Memory B cell (primary cell): Measurements from ENCODE around the gene MTRF1.

Source experiments
- ATAC-seq: fragments of 150-1000 bp; cut with Tn5 transposase; 2 replicates; pipeline ENCODE4 v1.10.0; 2021; ENCODE audit warnings: low read depth, mild to moderate bottlenecking, moderate library complexity
- DNase-seq, 2 donors: peaks; one replicate each; pipeline ENCODE4 v3.0.0; 2022; ENCODE audit warnings: low spot score in 2 of 2
- H3K27ac Mint-ChIP-seq: one replicate; pipeline ENCODE4 v1.8.0; 2022; ENCODE audit warnings: mild to moderate bottlenecking, moderate library complexity, mixed read lengths
- H3K27me3 Mint-ChIP-seq: one replicate; pipeline ENCODE4 v1.8.0; 2022; ENCODE audit warnings: mixed read lengths
- H3K36me3 Mint-ChIP-seq: one replicate; pipeline ENCODE4 v1.8.0; 2022; ENCODE audit warnings: mild to moderate bottlenecking, mixed read lengths
- H3K4me1 Mint-ChIP-seq: one replicate; pipeline ENCODE4 v1.8.0; 2022; ENCODE audit warnings: mixed read lengths
- H3K4me3 Mint-ChIP-seq: one replicate; pipeline ENCODE4 v1.8.0; 2022; ENCODE audit warnings: mild to moderate bottlenecking, moderate library complexity, mixed read lengths
- H3K9me3 Mint-ChIP-seq: one replicate; pipeline ENCODE4 v1.8.0; 2022; ENCODE audit warnings: mixed read lengths

MTRF1 gene

GRCh38 chr13:41222259-41222852, 41.0 kb downstream of the MTRF1 start:
- peaks cover 18% of the 10 kb centered on the region for H3K36me3 Mint-ChIP-seq
- H3K4me1 Mint-ChIP-seq: peaks cover 5% of the 10 kb centered on the region

GRCh38 chr13:41220401-41220800, 43.0 kb downstream of the MTRF1 start:
- peaks cover 19% of the 10 kb centered on the region for H3K36me3 Mint-ChIP-seq
- H3K27me3 Mint-ChIP-seq: no peaks in the 10 kb centered on the region
- H3K4me3 Mint-ChIP-seq: no peak overlapping the region
- no peaks in the 10 kb centered on the region for H3K9me3 Mint-ChIP-seq
- no peak overlapping the region for H3K27ac Mint-ChIP-seq
- H3K4me1 Mint-ChIP-seq: peaks cover 5% of the 10 kb centered on the region
- ATAC-seq (no peak), DNase-seq (no peak)

More at GRCh38 chr13:41222259-41222852, 41.0 kb downstream of the MTRF1 start:
- Mint-ChIP-seq H3K27me3 (no peaks in the 10 kb centered on the region), H3K9me3 (no peaks in the 10 kb centered on the region), H3K27ac (no peak overlapping the region), H3K4me3 (no peak overlapping the region)
- ATAC-seq (peak; percentile 92), DNase-seq (peak; percentile 62 to 64)

DNA sequence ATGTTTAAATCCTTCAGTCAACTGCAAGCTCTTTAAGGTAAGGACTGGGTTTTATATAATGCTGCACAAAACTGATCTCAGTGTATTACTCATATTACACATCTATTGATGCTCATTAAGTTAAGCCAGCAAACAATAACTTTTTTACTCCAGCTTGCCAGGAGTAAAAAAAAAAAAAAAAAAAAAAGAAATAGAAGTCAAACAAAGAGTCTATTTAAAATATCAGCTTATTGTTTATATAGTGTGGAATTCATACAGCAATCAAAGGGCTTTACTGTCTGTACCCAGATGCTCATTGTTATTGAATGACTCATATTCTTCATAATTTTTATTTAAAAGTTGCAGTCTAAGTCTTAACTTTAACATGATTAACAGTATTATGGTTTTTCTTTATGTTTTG, 47.2 kb downstream of the MTRF1 start:
- no peak overlapping the region for H3K27ac Mint-ChIP-seq
- H3K9me3 Mint-ChIP-seq: peaks cover 4% of the 10 kb centered on the region
- H3K4me3 Mint-ChIP-seq: no peak overlapping the region
- H3K27me3 Mint-ChIP-seq: no peaks in the 10 kb centered on the region
- H3K36me3 Mint-ChIP-seq: peaks cover 17% of the 10 kb centered on the region
- DNase-seq (no peak), ATAC-seq (no peak)
- no peaks in the 10 kb centered on the region for H3K4me1 Mint-ChIP-seq

GRCh38 chr13:41213919-41214318, 49.5 kb downstream of the MTRF1 start:
- Mint-ChIP-seq H3K36me3 (peaks cover 12% of the 10 kb centered on the region), H3K4me1 (no peaks in the 10 kb centered on the region), H3K9me3 (peaks cover 7% of the 10 kb centered on the region), H3K4me3 (no peak overlapping the region), H3K27ac (no peak overlapping the region), H3K27me3 (no peaks in the 10 kb centered on the region)
- DNase-seq (no peak), ATAC-seq (no peak)

- Mint-ChIP-seq H3K9me3 (peaks cover 7% of the 10 kb centered on the region), H3K4me3 (no peak overlapping the region), H3K36me3 (peaks cover 12% of the 10 kb centered on the region), H3K4me1 (no peaks in the 10 kb centered on the region), H3K27me3 (no peaks in the 10 kb centered on the region), H3K27ac (no peak overlapping the region)
- ATAC-seq (no peak), DNase-seq (no peak)
Observed at GRCh38 chr13:41213316-41213715, 50.1 kb downstream of the MTRF1 start.

DNA sequence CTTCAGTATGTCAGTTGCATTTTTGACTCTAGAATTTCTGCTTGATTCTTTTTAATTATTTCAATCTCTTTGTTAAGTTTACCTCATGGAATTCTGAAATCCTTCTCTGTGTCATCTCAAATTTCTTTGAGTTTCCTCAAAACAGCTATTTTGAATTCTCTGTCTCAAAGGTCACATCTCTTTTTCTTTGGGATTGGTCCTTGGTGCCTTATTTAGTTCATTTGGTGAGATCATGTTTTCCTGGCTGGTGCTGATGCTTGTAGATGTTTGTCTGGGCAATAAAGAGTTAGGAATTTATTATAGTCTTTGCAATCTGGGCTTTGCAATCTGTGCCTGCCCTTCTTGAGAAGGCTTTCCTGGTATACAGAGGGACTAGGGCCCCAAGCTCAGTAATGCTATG, 50.5 kb downstream of the MTRF1 start:
- Mint-ChIP-seq H3K27ac (no peak overlapping the region), H3K4me1 (no peaks in the 10 kb centered on the region), H3K4me3 (no peak overlapping the region), H3K9me3 (peaks cover 7% of the 10 kb centered on the region), H3K27me3 (no peaks in the 10 kb centered on the region), H3K36me3 (peaks cover 12% of the 10 kb centered on the region)
- no peak for DNase-seq
- ATAC-seq: no peak

DNA sequence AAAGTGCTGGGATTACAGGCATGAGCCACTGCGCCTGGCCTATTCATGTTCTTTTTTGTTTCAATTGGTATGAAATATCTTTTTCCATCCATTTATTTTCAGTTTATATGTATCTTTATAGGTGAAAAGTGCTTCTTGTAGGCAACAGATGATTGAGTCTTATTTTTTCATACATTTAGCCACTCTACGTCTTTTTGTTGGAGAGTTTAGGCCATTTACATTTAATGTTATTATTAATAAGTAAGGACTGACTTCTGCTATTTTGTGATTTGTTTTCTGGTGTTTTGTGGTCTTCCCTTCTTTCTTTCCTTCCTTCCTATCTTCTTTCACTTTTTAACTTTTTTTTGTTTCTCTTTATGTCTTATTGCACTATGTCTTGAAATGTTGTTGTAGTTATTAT, 52.3 kb downstream of the MTRF1 start:
- Mint-ChIP-seq H3K36me3 (peaks cover 8% of the 10 kb centered on the region), H3K27me3 (no peaks in the 10 kb centered on the region), H3K9me3 (peaks cover 10% of the 10 kb centered on the region), H3K4me1 (no peaks in the 10 kb centered on the region), H3K27ac (no peak overlapping the region), H3K4me3 (no peak overlapping the region)
- DNase-seq (no peak), ATAC-seq (no peak)

DNA sequence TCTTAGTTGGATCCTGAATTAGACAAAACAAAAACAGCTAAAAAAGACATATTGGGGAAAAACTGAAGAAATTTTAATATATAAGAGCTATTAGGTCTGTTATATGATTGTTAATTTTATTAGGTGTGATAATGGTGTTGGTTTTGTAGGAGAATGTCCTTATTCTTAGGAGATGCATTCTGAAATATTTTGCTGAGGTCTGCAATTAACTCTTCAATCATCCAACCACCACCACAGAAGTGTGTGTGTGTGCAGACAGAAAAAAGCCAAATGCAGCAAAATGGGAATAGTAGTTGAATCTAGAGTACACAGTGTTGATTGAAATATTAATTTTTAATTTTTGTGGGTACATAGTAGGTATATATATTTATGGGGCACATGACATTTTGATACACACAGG, 56.9 kb downstream of the MTRF1 start:
- Mint-ChIP-seq H3K36me3 (peaks cover 2% of the 10 kb centered on the region), H3K27ac (no peak overlapping the region), H3K9me3 (peaks cover 8% of the 10 kb centered on the region), H3K27me3 (no peaks in the 10 kb centered on the region), H3K4me3 (no peak overlapping the region), H3K4me1 (no peaks in the 10 kb centered on the region)
- DNase-seq (no peak), ATAC-seq (no peak)

GRCh38 chr13:41203810-41204209, 59.6 kb downstream of the MTRF1 start:
- ATAC-seq (no peak), DNase-seq (no peak)
- H3K36me3 Mint-ChIP-seq: no peaks in the 10 kb centered on the region
- no peak overlapping the region for H3K27ac Mint-ChIP-seq
- no peaks in the 10 kb centered on the region for H3K27me3 Mint-ChIP-seq
- no peak overlapping the region for H3K4me3 Mint-ChIP-seq
- peaks cover 3% of the 10 kb centered on the region for H3K9me3 Mint-ChIP-seq
- peaks cover 19% of the 10 kb centered on the region for H3K4me1 Mint-ChIP-seq

- Mint-ChIP-seq H3K9me3 (no peaks in the 10 kb centered on the region), H3K36me3 (no peaks in the 10 kb centered on the region), H3K4me3 (no peak overlapping the region), H3K27ac (peak overlapping the region; percentile 94), H3K4me1 (peaks cover 26% of the 10 kb centered on the region), H3K27me3 (no peaks in the 10 kb centered on the region)
- ATAC-seq (no peak), DNase-seq (no peak)
Observed at GRCh38 chr13:41200126-41200525, 63.2 kb downstream of the MTRF1 start.

- ATAC-seq (peak; percentile 95), DNase-seq (peak; percentile 22 to 60)
- Mint-ChIP-seq H3K4me1 (peaks cover 27% of the 10 kb centered on the region), H3K9me3 (no peaks in the 10 kb centered on the region), H3K36me3 (no peaks in the 10 kb centered on the region), H3K4me3 (peak overlapping the region; percentile 22), H3K27ac (peak overlapping the region; percentile 94), H3K27me3 (no peaks in the 10 kb centered on the region)
Observed at GRCh38 chr13:41199526-41199925, 63.9 kb downstream of the MTRF1 start.

DNA sequence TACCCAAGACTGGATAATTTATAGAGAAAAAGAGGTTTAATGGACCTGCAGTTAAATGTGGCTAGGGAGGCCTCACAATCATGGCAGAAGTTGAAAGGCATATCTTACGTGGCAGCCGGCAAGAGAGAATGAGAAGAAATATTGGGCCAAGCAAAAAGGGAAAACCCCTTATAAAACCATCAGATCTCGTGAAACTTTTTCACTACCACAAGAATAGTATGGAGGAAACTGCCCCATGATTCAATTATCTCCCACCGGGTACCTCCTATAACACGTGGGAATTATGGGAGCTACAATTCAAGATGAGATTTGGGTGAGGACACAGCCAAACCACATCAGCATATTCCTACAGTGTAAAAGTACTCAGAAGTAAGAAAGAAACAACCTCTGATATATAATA, 64.3 kb downstream of the MTRF1 start:
- H3K27ac Mint-ChIP-seq: peak overlapping the region; percentile 94
- H3K9me3 Mint-ChIP-seq: no peaks in the 10 kb centered on the region
- H3K27me3 Mint-ChIP-seq: no peaks in the 10 kb centered on the region
- peak overlapping the region; percentile 3 for H3K4me3 Mint-ChIP-seq
- DNase-seq (peak; percentile 25 to 34), ATAC-seq (peak; percentile 43)
- peaks cover 29% of the 10 kb centered on the region for H3K4me1 Mint-ChIP-seq
- H3K36me3 Mint-ChIP-seq: no peaks in the 10 kb centered on the region

DNA sequence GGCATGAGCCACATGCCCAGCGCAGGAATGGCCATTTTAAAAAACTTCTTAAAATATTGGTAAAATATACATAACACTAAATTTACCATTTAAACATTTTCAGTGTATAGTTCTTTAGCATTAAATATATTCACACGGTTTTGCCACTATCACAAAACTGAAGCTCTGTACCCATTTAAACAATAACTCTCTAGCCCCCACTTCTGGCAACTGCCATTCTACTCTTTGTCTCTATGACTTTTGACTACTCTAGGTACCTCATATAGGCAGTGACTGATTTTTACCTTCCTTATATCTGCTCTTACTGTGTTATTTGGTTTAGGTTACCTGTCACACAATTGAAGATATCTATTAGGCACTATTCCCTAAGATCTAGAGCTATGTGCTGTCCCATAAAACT, 66.8 kb downstream of the MTRF1 start:
- Mint-ChIP-seq H3K4me1 (peaks cover 42% of the 10 kb centered on the region), H3K9me3 (no peaks in the 10 kb centered on the region), H3K27ac (no peak overlapping the region), H3K36me3 (peaks cover 7% of the 10 kb centered on the region), H3K27me3 (no peaks in the 10 kb centered on the region), H3K4me3 (no peak overlapping the region)
- no peak for ATAC-seq
- no peak for DNase-seq

DNA sequence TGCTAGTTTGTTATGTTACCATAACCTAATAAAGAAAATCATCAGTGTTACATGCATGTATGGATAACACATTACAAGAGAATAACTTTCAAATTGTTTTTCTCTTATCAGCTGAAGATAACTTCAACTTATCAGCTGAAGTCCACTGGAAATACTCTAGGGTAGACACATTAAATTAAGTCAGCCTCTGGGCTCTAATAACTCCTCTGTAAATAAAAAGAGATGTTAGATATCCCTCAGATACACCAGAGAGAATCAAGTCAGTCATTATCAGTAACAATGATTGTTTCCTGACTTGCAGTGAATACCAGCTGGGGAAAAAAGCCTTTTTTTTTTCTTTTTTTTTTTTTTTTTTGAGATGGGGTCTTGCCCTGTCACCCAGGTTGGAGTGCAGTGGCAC, 67.4 kb downstream of the MTRF1 start:
- Mint-ChIP-seq H3K9me3 (no peaks in the 10 kb centered on the region), H3K27ac (no peak overlapping the region), H3K4me3 (no peak overlapping the region), H3K27me3 (no peaks in the 10 kb centered on the region), H3K4me1 (peaks cover 42% of the 10 kb centered on the region), H3K36me3 (peaks cover 8% of the 10 kb centered on the region)
- ATAC-seq (no peak), DNase-seq (no peak)
